ENCODE data around the gene ROPN1B.

Gene ROPN1B

GRCh38 chr3:126030455-126030854 lies 61.5 kb downstream of the ROPN1B start:
- no peak for DNase-seq (ENCODE audit: low read depth in 2 of 2)

GRCh38 chr3:126031981-126032471 lies 63.0 kb downstream of the ROPN1B start:
- DNase-seq (ENCODE audit: low read depth in 2 of 2) = no peak

Measured in stimulated activated CD4-positive, alpha-beta T cell treated with anti-CD3 and anti-CD28 coated beads, Interleukin-1b, Interleukin-23, amount 100 ng/mL, for 4 hours (primary cell).